GM12864 (cell line): Measurements from ENCODE around the gene AZU1.
"Not testable (repeated sequence)": the region's sequence is repeated elsewhere in the genome, so short reads cannot be mapped to it uniquely, and the experiment has no call there.

Experiments
- DNase-seq: peaks from one replicate; pipeline ENCODE4 v3.0.0-alpha.2; 2011; ENCODE audit warnings: low read depth
- H3K4me3 ChIP-seq: 2 replicates; pipeline ENCODE4 v1.5.1; 2011; ENCODE audit warnings: mild to moderate bottlenecking, low read depth, low read length, control low read depth
- TF ChIP-seq, protein P1 (sequence below): IDR thresholded peaks from 2 replicates; pipeline ENCODE4 v1.5.1; 2011; ENCODE audit warnings: low read depth, mild to moderate bottlenecking, moderate library complexity, low read length, control low read depth, inconsistent platforms; ENCODE audit errors: missing control alignments

Gene AZU1

DNA sequence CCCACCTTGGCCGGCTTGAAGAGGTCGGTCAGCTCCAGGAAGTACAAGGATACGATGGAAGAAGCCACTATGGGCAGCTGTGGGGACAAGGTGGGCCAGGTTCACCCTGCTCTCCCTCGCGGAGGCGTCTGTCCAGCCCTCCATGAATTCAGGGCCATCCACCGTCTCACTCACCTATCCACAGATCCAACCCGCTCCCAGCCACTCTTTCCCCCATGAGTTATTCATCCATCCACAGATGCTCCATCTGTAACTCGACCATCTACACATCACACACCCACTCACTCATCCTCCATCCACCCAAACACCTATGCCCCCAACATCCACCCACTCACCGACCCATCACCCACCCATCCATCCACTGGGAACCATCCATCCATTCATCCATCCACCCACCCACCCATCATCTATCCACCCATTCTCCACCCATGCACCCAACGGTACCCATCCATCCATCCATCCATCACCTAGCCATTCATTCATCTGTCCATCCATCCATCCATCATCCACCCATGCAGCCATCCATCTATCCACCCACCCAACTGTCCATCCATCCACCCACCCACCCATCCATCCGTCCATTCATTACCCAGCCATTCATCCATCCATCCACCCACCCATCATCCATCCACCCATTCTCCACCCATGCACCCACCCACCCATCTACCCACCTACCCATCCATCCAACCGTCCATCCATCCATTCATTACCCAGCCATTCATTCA, 11.7 kb upstream of the AZU1 start:
- no peak for DNase-seq
- H3K4me3 ChIP-seq = no peak overlapping the region
- TF ChIP-seq, protein P1, sequence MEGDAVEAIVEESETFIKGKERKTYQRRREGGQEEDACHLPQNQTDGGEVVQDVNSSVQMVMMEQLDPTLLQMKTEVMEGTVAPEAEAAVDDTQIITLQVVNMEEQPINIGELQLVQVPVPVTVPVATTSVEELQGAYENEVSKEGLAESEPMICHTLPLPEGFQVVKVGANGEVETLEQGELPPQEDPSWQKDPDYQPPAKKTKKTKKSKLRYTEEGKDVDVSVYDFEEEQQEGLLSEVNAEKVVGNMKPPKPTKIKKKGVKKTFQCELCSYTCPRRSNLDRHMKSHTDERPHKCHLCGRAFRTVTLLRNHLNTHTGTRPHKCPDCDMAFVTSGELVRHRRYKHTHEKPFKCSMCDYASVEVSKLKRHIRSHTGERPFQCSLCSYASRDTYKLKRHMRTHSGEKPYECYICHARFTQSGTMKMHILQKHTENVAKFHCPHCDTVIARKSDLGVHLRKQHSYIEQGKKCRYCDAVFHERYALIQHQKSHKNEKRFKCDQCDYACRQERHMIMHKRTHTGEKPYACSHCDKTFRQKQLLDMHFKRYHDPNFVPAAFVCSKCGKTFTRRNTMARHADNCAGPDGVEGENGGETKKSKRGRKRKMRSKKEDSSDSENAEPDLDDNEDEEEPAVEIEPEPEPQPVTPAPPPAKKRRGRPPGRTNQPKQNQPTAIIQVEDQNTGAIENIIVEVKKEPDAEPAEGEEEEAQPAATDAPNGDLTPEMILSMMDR = no peak

DNA sequence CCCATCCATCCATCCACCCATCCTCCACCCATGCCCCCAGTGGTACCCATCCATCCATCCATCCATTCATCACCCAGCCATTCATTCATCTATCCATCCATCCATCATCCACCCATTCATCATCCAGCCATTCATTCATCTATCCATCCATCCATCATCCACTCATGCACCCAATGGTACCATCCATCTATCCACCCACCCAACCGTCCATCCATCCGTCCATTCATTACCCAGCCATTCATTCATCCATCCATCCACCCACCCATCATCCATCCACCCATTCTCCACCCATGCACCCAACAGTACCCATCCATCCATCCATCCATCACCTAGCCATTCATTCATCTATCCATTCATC, 11.2 kb upstream of the AZU1 start:
- TF ChIP-seq, protein P1 = no peak
- H3K4me3 ChIP-seq = no peak overlapping the region
- no peak for DNase-seq

DNA sequence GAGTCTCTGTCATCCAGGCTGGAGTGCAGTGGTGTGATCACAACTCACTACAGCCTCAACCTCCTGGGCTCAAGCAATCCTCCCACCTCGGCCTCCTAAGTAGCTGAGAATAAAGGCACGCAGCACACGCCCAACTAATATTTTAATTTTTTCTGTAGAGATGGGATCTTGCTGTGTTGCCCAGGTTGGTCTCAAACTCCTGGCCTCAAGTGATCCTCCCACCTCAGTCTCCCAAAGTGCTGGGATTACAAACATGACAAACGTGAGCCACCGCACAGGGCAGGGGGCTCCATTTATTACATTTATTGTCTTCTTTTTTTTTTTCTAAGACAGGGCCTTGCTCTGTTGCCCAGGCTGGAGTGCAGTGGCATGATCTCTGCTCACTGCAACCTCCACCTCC, 7.4 kb upstream of the AZU1 start:
- not testable (repeated sequence) for DNase-seq, H3K4me3 ChIP-seq

DNA sequence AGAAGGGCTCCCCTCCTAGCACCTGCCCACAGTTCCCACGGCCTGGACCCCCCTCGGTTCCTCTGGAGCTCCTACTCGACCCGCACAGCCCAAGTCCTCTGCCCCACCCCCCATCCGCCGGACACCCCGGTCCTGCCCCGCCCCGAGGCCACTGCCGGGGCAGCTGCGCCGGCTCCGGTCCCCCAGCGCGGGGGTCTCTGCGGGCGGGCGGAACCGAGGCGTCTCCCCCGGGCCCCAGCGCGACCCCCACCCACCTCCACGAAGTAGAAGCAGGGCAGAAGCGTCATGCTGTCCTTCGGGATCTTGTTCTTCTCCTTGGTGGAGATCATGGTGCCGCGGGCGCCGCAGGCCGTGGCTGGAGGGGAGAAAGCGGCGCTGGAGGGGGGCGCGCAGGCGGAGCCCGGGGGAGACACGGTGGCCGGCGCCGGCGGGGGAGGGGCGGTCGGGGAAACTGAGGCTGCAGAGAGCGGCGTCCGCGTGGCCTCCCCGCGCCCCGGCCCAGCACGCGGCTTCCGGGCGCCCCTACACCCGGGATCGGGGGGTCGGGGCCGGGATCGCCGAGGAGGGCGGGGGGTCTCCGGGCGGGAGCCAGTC, 6.3 kb upstream of the AZU1 start:
- TF ChIP-seq, protein P1 = no peak
- H3K4me3 ChIP-seq = no peak overlapping the region
- no peak for DNase-seq

DNA sequence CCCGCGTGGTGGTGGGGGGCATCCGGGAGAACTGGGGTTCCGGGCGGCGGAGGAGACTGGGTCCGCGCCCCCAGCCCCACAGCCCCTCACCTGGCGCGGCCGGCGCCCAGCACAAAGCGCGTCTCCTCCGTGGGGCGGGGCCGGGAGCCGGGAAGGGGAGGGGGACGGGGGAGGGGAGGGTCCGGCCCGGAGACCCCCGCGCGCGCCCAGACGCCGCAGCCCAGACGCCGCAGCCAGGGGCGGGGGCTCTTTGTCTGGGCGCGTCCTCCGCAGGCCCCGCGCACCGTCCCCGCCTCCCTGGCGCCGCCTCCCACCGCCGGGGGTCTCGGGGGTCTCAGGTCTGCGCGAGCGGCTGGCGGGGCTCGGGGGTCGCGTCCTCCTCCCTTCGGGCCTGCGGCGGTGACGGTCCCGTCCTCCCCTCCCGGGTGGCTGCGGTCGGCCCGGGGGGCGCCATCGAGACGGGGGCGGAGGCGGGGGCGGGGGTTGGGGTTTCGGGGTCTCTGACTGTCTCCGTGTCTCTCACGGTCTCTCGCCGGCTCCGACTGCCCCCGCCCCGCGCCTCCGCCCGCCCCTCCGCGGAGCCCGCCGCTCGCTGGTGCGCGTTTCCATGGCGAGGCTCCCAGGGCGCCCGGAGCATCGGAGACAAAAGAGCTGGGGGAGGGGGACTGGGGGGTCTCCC, 5.7 kb upstream of the AZU1 start, which contains the start of gene PLPPR3:
PLPPR3 (minus strand) TSS at position 131 of the 679 bp plus-strand sequence. CDS start 396 bp downstream, outside the sequence.
- no peak within 1 kb of the TSS for H3K4me3 ChIP-seq
- DNase-seq = no peak
- TF ChIP-seq, protein P1 = no peak

DNA sequence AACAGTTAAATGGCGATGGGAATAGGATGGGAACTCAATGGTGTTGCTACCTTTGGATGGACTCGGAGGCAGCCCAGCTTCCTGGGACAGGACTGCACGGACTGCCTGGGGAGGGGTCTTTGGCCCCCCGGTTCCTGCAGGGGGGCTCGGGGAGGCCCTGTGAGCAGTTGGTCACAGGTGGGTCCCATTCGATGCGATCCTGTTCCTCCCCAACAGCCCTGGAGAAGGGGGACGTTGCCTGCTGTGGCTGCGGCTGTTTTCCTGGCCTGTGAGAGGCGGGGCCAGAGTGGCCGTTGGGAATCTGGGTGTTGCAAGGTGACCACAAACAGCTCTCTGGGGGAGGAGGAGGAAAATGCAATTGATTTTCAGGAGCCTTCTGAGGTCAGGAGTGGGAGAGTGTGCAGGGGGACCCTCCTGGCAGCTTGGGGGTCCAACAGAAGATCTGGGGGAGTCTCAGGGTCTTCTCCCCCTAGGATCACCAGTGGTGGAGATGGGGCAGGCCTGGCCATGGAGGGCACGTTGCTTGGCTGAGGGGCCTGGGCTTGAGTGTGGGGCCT, 4.0 kb upstream of the AZU1 start:
- TF ChIP-seq, protein P1 = no peak
- DNase-seq = no peak
- H3K4me3 ChIP-seq = no peak overlapping the region

DNA sequence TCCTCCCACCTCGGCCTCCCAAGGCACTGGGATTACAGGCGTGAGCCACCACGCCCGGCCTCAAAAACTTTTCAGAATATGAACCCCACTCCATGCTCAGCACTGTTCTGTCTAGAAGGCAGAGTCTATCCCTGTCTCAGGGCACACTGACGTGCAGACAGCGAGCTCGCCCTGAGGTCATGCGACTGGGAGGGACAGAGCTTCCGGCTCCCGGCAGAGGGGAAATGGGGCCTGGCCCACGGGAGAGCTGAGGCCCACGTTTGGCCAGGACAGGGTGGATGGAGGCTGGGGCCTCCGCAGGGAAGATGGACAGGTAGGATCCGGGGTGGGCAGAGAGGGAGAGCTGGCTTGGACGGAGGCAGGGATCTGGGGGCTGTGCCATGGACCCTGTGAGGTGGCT, 2.8 kb upstream of the AZU1 start:
- TF ChIP-seq, protein P1 = no peak
- no peak for DNase-seq
- H3K4me3 ChIP-seq = no peak overlapping the region
